PC-9 (cell line): ENCODE measurements around the gene ADAP1. TPM values are rescaled to one million over a fixed set of nuclear protein-coding genes. Genes with fewer than 3 reads are reported as not detected.

Source experiments
- BruUV-seq: library from RNA; stranded (reverse); fragments of 400-500 nt; replicated peaks from 2 replicates; lab custom pipeline; 2021; lab: Mats Ljungman, UMichigan
- CTCF ChIA-PET: fragments of 300-600 bp; sonication (Branson Sonifier 250); formaldehyde crosslinking; loops from one replicate; lab custom pipeline; 2022; ENCODE audit warnings: antibody characterized with exemption; lab: Charles Lee
- POLR2A ChIA-PET: fragments of 300-600 bp; sonication (Branson Sonifier 250); formaldehyde crosslinking; loops from one replicate; lab custom pipeline; 2022; ENCODE audit warnings: antibody characterized with exemption; ENCODE audit not compliant: unreplicated experiment; lab: Charles Lee
- DNase-seq, 2 experiments: peaks; one replicate each; pipeline versions ENCODE4 v3.0.0 to v3.0.0-alpha.2; 2015 to 2022; ENCODE audit warnings: mixed read lengths in 1 of 2
- H2AFZ ChIP-seq: fragments of 200-600 bp; sonication (generic); 2 replicates; pipeline ENCODE4 v1.8.1; 2017; ENCODE audit warnings: antibody characterized with exemption
- H3F3A ChIP-seq: fragments of 200-600 bp; sonication (generic); 2 replicates; pipeline ENCODE4 v1.8.1; 2017; ENCODE audit warnings: antibody characterized with exemption, mild to moderate bottlenecking, low read depth; ENCODE audit not compliant: insufficient read depth
- H3K27ac ChIP-seq: fragments of 200-600 bp; sonication (generic); 2 replicates; pipeline ENCODE4 v1.6.1; 2016; ENCODE audit warnings: mixed run types
- H3K27me3 ChIP-seq: fragments of 200-600 bp; sonication (generic); 2 replicates; pipeline ENCODE4 v1.6.1; 2016; ENCODE audit warnings: low read depth, mixed run types; ENCODE audit not compliant: insufficient read depth
- H3K36me3 ChIP-seq: fragments of 200-600 bp; sonication (generic); 2 replicates; pipeline ENCODE4 v1.6.1; 2016; ENCODE audit warnings: low read depth, mixed run types
- H3K4me1 ChIP-seq: fragments of 200-600 bp; sonication (generic); replicated peaks from 2 replicates; pipeline ENCODE4 v1.6.1; 2016; ENCODE audit warnings: mixed run types; ENCODE audit not compliant: insufficient read depth
- H3K4me2 ChIP-seq: fragments of 200-600 bp; sonication (generic); 2 replicates; pipeline ENCODE4 v1.6.1; 2017; ENCODE audit warnings: mixed run types
- H3K4me3 ChIP-seq: fragments of 200-600 bp; sonication (generic); 2 replicates; pipeline ENCODE4 v1.6.1; 2016; ENCODE audit warnings: mixed run types
- H3K79me2 ChIP-seq: fragments of 200-600 bp; sonication (generic); 2 replicates; pipeline ENCODE4 v1.6.1; 2017; ENCODE audit warnings: low read depth, mixed run types
- H3K9me2 ChIP-seq: fragments of 200-600 bp; sonication (generic); 2 replicates; pipeline ENCODE4 v1.8.1; 2017; ENCODE audit warnings: mild to moderate bottlenecking; ENCODE audit not compliant: insufficient read depth
- H3K9me3 ChIP-seq: fragments of 200-600 bp; sonication (generic); 2 replicates; pipeline ENCODE4 v1.8.1; 2016; ENCODE audit warnings: low read depth; ENCODE audit not compliant: insufficient read depth
- H4K20me1 ChIP-seq: fragments of 200-600 bp; sonication (generic); 2 replicates; pipeline ENCODE4 v1.8.1; 2017; ENCODE audit not compliant: insufficient read depth
- CTCF ChIP-seq: fragments of 200-600 bp; sonication (generic); conservative IDR thresholded peaks from 2 replicates; pipeline ENCODE4 v1.6.1; 2017; ENCODE audit warnings: mixed run types, antibody characterized with exemption, mild to moderate bottlenecking, moderate library complexity
- EZH2 ChIP-seq: fragments of 200-600 bp; sonication (generic); IDR thresholded peaks from 2 replicates; pipeline ENCODE4 v1.8.0; 2017; ENCODE audit warnings: antibody characterized with exemption, low read depth
- intact Hi-C: fragments of 100-400 bp; cut with micrococcal nuclease; formaldehyde crosslinking; loops from one replicate; pipeline ENCODE4 v1.10.0; 2022; ENCODE audit not compliant: unreplicated experiment
- total RNA-seq: library from RNA; stranded (reverse); gene quantifications from 2 replicates; pipeline ENCODE4 v1.2.3, GENCODE V29; 2021

The ADAP1 gene
- total RNA-seq, 1 experiment from 2014 or later = 73.9 TPM

GRCh38 chr7:889025-889390 is 65.5 kb downstream of the ADAP1 start:
- TF ChIP-seq CTCF = no peak
- no peak for TF ChIP-seq EZH2
- ChIA-PET CTCF (no interaction called here), POLR2A (no interaction called here)
- peaks cover 32% of the 10 kb centered on the region for H3K36me3 ChIP-seq
- no peak for DNase-seq
- no peak overlapping the region for H3K4me3 ChIP-seq
- H3K27me3 ChIP-seq = no peaks in the 10 kb centered on the region
- BruUV-seq = no TSS peak
- H3F3A ChIP-seq = peaks cover 21% of the 10 kb centered on the region; the same call in 1 of the 2 replicates
- peaks cover 66% of the 10 kb centered on the region for H4K20me1 ChIP-seq
- H2AFZ ChIP-seq = no peak overlapping the region
- no peaks in the 10 kb centered on the region for H3K9me2 ChIP-seq
- H3K4me1 ChIP-seq = no peaks in the 10 kb centered on the region
- H3K79me2 ChIP-seq = peaks cover 54% of the 10 kb centered on the region
- no peak overlapping the region for H3K27ac ChIP-seq
- no peaks in the 10 kb centered on the region for H3K9me3 ChIP-seq
- H3K4me2 ChIP-seq = no peak overlapping the region
- intact Hi-C loops = no loop called here

GRCh38 chr7:888081-889024 is 66.1 kb downstream of the ADAP1 start:
- CTCF ChIA-PET = no interaction called here
- DNase-seq = no peak
- peaks cover 29% of the 10 kb centered on the region for H3K36me3 ChIP-seq
- peaks cover 69% of the 10 kb centered on the region for H4K20me1 ChIP-seq
- no TSS peak for BruUV-seq
- TF ChIP-seq EZH2 (no peak), CTCF (no peak)
- H3K9me3 ChIP-seq = no peaks in the 10 kb centered on the region
- H3K79me2 ChIP-seq = peaks cover 61% of the 10 kb centered on the region
- intact Hi-C loops = no loop called here
- H3K4me1 ChIP-seq = no peaks in the 10 kb centered on the region
- peaks cover 21% of the 10 kb centered on the region; the same call in 1 of the 2 replicates for H3F3A ChIP-seq
- H3K4me3 ChIP-seq = no peak overlapping the region
- no peaks in the 10 kb centered on the region for H3K9me2 ChIP-seq
- no peak overlapping the region for H3K4me2 ChIP-seq
- H3K27ac ChIP-seq = no peak overlapping the region
- no peaks in the 10 kb centered on the region for H3K27me3 ChIP-seq
- POLR2A ChIA-PET = no interaction called here
- H2AFZ ChIP-seq = no peak overlapping the region

GRCh38 chr7:887488-887820 is 67.0 kb downstream of the ADAP1 start:
- Histone ChIP-seq H3K79me2 (peaks cover 70% of the 10 kb centered on the region), H3K36me3 (peaks cover 28% of the 10 kb centered on the region), H3K9me2 (no peaks in the 10 kb centered on the region), H3K4me2 (no peak overlapping the region), H2AFZ (no peak overlapping the region), H3K27me3 (no peaks in the 10 kb centered on the region), H3K4me1 (no peaks in the 10 kb centered on the region), H4K20me1 (peaks cover 77% of the 10 kb centered on the region), H3F3A (peaks cover 19% of the 10 kb centered on the region; the same call in 1 of the 2 replicates), H3K27ac (no peak overlapping the region), H3K4me3 (no peak overlapping the region), H3K9me3 (no peaks in the 10 kb centered on the region)
- CTCF ChIA-PET = no interaction called here
- BruUV-seq = no TSS peak
- no peak for TF ChIP-seq CTCF
- no peak for TF ChIP-seq EZH2
- intact Hi-C loops = no loop called here
- DNase-seq = no peak
- POLR2A ChIA-PET = no interaction called here
